Gastroesophageal sphincter (tissue), 4 donors: ENCODE data around the gene CEP41. TPM values are rescaled to one million over a fixed set of nuclear protein-coding genes. Genes with fewer than 3 reads are reported as not detected.

Source experiments
- ATAC-seq: fragments of 150-250 bp; one replicate; pipeline ENCODE4 v1.9.1; 2016; ENCODE audit warnings: mild to moderate bottlenecking, moderate library complexity
- H3K27ac ChIP-seq, 4 donors: fragments of 200-600 bp; sonication (generic) in 3 of 4; 1 replicate in 3 of 4; 2 replicates in 1 of 4; pipeline ENCODE4 v1.5.1; 2016 to 2019
- H3K27me3 ChIP-seq: fragments of 200-600 bp; sonication (generic); one replicate; pipeline ENCODE4 v1.5.1; 2019
- H3K36me3 ChIP-seq, 2 donors: fragments of 200-600 bp; sonication (generic); one replicate each; pipeline ENCODE4 v1.5.1; 2019; ENCODE audit warnings: control low read depth in 1 of 2
- H3K4me1 ChIP-seq, 3 donors: fragments of 200-600 bp; sonication (generic); 1 replicate in 2 of 3; 2 replicates in 1 of 3; pipeline ENCODE4 v1.5.1; 2016 to 2019; ENCODE audit warnings: control low read depth in 2 of 3
- H3K4me3 ChIP-seq, 2 donors: fragments of 200-600 bp; sonication (generic); one replicate each; pipeline ENCODE4 v1.5.1; 2019; ENCODE audit warnings: mild to moderate bottlenecking in 1 of 2, moderate library complexity in 1 of 2
- H3K9me3 ChIP-seq, 3 donors: fragments of 200-600 bp; sonication (generic); one replicate each; pipeline ENCODE4 v1.5.1; 2017 to 2019; ENCODE audit warnings: control low read depth in 2 of 3
- CTCF ChIP-seq, 4 experiments: fragments of 200-600 bp in 2 of 4; fragments of 450-650 bp in 2 of 4; sonication (generic) in 1 of 4; IDR thresholded peaks; one replicate each; pipeline ENCODE4 v1.5.1; 2017 to 2019; ENCODE audit warnings: antibody characterized with exemption in 4 of 4, mild to moderate bottlenecking in 2 of 4, moderate library complexity in 2 of 4
- EP300 ChIP-seq: sonication (generic); formaldehyde crosslinking; IDR thresholded peaks from one replicate; pipeline ENCODE4 v1.6.1; 2017; ENCODE audit warnings: antibody characterized with exemption, mild to moderate bottlenecking
- POLR2A ChIP-seq, 2 donors: fragments of 450-650 bp; IDR thresholded peaks; one replicate each; pipeline ENCODE4 v1.6.1; 2017; ENCODE audit warnings: antibody characterized with exemption in 2 of 2, mild to moderate bottlenecking in 2 of 2, moderate library complexity in 1 of 2
- POLR2AphosphoS5 ChIP-seq: sonication (generic); formaldehyde crosslinking; IDR thresholded peaks from one replicate; pipeline ENCODE4 v1.6.1; 2017; ENCODE audit warnings: antibody characterized with exemption
- WGBS, 2 donors: methylation state at CpG; one replicate each; pipeline ENCODE4 v1.1.5; 2018; ENCODE audit warnings: low coverage in 1 of 2; 5-methylcytosine and 5-hydroxymethylcytosine counted together
- total RNA-seq, 4 donors: library from RNA; depleted of rRNA; stranded (reverse); fragments of >200 nt; gene quantifications; one replicate each; pipeline ENCODE4 v1.1.0, GENCODE V29; 2016

The CEP41 gene
- total RNA-seq, 4 donors from 2014 or later, result 3.6 to 6.2 (median 3.9) TPM

GRCh38 chr7:130346941-130347340 is 93.9 kb downstream of the CEP41 start:
- Histone ChIP-seq H3K4me3 (no peak overlapping the region), H3K27me3 (no peaks in the 10 kb centered on the region), H3K9me3 (no peaks in the 10 kb centered on the region), H3K36me3 (no peaks in the 10 kb centered on the region), H3K27ac (no peak overlapping the region), H3K4me1 (peaks cover 0 to 14% (median 9%) of the 10 kb centered on the region in 3 donors)
- 87% methylated on average over 8 of the region's 12 CpGs; no CpG with 5 or more reads in 1 of the 2 donors for WGBS, 2 donors
- ATAC-seq, result no peak
- TF ChIP-seq POLR2A (IDR thresholded peaks at IDR 0.05) (no peak), EP300 (no peak), POLR2AphosphoS5 (no peak), CTCF (IDR thresholded peaks at IDR 0.05) (no peak)

GRCh38 chr7:130346177-130346905 is 94.5 kb downstream of the CEP41 start:
- no peaks in the 10 kb centered on the region for H3K9me3 ChIP-seq
- no peaks in the 10 kb centered on the region for H3K36me3 ChIP-seq
- no peak overlapping the region for H3K27ac ChIP-seq
- WGBS, 2 donors, result 92% methylated on average over 4 of the region's 10 CpGs; no CpG with 5 or more reads in 1 of the 2 donors
- no peak for ATAC-seq
- H3K27me3 ChIP-seq, result no peaks in the 10 kb centered on the region
- TF ChIP-seq CTCF (IDR thresholded peaks at IDR 0.05) (no peak), EP300 (no peak), POLR2A (IDR thresholded peaks at IDR 0.05) (no peak), POLR2AphosphoS5 (no peak)
- H3K4me1 ChIP-seq, result peaks cover 0 to 8% (median 7%) of the 10 kb centered on the region in 3 donors
- H3K4me3 ChIP-seq, result no peak overlapping the region

DNA sequence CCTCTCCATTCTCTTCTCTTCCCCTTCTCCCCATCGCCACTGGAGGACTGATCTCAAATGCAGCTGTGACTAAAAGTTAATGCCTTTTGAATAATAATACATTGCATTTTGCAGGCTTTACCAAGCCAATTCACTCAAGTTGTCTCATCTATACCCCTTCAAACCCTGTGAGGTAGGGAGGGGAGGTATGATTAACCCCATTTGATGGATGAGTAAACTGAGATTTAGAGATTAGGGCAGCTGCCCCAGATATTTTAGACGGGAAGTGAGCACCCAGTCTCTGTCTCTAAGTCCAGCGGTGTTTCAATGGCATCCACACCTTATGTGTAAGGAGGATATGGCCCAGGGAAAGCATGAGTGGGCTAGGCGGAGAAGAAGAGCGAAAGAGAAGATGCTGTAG is 95.1 kb downstream of the CEP41 start:
- no peak for ATAC-seq
- Histone ChIP-seq H3K27me3 (no peaks in the 10 kb centered on the region), H3K36me3 (no peaks in the 10 kb centered on the region), H3K4me1 (peaks cover 0 to 1% (median under 1%) of the 10 kb centered on the region in 3 donors), H3K9me3 (no peaks in the 10 kb centered on the region), H3K27ac (no peak overlapping the region), H3K4me3 (no peak overlapping the region)
- 91 to 100% methylated on average over 4 of the region's 5 CpGs for WGBS, 2 donors
- no peak for TF ChIP-seq POLR2AphosphoS5
- no peak for TF ChIP-seq EP300
- TF ChIP-seq CTCF (IDR thresholded peaks at IDR 0.05), result no peak
- TF ChIP-seq POLR2A (IDR thresholded peaks at IDR 0.05), result no peak

DNA sequence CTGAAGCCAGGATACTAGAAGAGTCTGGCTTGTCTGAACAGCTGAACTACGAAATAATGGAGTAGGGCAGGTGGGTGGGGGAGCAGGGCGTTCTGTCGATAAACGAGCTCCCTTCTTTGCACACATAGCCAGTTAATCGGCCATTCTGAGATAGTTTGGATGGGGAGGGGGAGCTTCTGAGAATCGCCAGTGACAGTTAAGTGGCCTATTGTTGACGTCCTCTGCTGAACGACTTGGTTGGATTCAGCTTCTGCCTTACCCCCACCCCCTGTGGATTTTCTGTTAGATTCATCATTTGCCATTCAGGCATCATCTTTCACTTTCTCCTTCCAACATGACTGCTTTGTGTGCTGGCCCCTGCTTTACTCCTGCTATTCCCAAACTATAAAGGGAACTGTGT is 95.7 kb downstream of the CEP41 start:
- Histone ChIP-seq H3K27me3 (no peaks in the 10 kb centered on the region), H3K9me3 (no peaks in the 10 kb centered on the region), H3K4me1 (no peaks in the 10 kb centered on the region), H3K36me3 (no peaks in the 10 kb centered on the region), H3K27ac (no peak overlapping the region), H3K4me3 (no peak overlapping the region)
- 28 to 45% methylated on average over 5 to 8 of the region's 8 CpGs for WGBS, 2 donors
- no peak for TF ChIP-seq POLR2AphosphoS5
- TF ChIP-seq POLR2A (IDR thresholded peaks at IDR 0.05), result no peak
- TF ChIP-seq CTCF (IDR thresholded peaks at IDR 0.05), result no peak
- no peak for TF ChIP-seq EP300
- ATAC-seq, result no peak

DNA sequence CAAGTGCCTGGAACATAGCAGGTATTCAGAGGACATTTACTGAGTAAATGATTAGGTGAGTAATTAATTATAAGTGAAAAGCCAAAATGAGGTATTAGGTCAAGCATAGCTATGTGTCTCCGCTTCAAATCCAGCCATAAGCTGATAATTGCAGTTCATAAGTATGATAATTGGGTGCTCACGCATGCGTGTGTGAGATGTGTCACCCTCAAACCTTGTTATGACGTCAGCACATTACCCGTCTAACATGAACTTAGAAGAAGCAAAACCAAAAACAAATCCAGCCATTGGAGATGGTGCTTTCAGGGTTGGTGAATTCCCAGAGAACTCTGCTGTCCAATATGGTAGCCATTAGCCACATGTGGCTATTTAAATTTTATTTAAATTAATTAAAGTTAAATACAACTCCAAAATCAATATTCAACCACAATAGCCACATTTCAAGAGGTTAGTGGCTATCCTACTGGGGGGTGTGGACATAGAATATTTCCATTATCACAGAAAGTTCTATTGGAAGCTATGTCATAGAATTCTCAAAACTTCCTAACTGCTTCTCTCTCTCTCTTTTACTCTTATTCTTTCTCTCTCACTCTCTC is 96.4 kb downstream of the CEP41 start, which contains the start of gene CPA5:
Gene CPA5, plus strand, starts transcription at position 546 of the 596 bp plus-strand sequence. CDS start 1,670 bp downstream, outside the sequence.
- no peak for ATAC-seq
- no peaks in the 10 kb centered on the region for H3K4me1 ChIP-seq
- no peak for TF ChIP-seq CTCF (IDR thresholded peaks at IDR 0.05)
- no peak for TF ChIP-seq POLR2AphosphoS5
- no peak for TF ChIP-seq POLR2A (IDR thresholded peaks at IDR 0.05)
- no peak for TF ChIP-seq EP300
- H3K9me3 ChIP-seq, result no peaks in the 10 kb centered on the region
- H3K36me3 ChIP-seq, result no peaks in the 10 kb centered on the region
- H3K4me3 ChIP-seq, result no peak within 1 kb of the TSS
- no peak within 1 kb of the TSS for H3K27ac ChIP-seq
- 94 to 96% methylated on average over 5 of the region's 5 CpGs for WGBS, 2 donors
- H3K27me3 ChIP-seq, result no peaks in the 10 kb centered on the region
